K562 (cell line): ENCODE data around the gene GPR35. TPM values are rescaled to one million over a fixed set of nuclear protein-coding genes. Genes with fewer than 3 reads are reported as not detected.

Source experiments
- ATAC-seq: fragments of 200-7000 bp; cut with Tn5 transposase; 3 replicates; pipeline ENCODE4 v1.9.1; 2020; ENCODE audit warnings: moderate library complexity
- BruUV-seq: library from RNA; stranded (reverse); fragments of 400-500 nt; replicated peaks from 2 replicates; lab custom pipeline; 2021; lab: Mats Ljungman, UMichigan
- CTCF ChIA-PET: fragments of 300-600 bp; formaldehyde crosslinking; extraction: SDS; loops from one replicate; lab custom pipeline; 2021; ENCODE audit warnings: low intra/inter-chr PET ratio; lab: Yijun Ruan, JAX
- POLR2A ChIA-PET: fragments of 300-600, 350-650 bp; sonication (Branson Sonifier 250); formaldehyde crosslinking; extraction: SDS; loops from one replicate; lab custom pipeline; 2021; ENCODE audit warnings: antibody characterized with exemption, inconsistent platforms; lab: Yijun Ruan, JAX
- DNase-seq, 4 experiments: peaks; one replicate each; pipeline versions ENCODE4 v3.0.0 to v3.0.0-alpha.2; 2011 to 2018; ENCODE audit warnings: low spot score in 3 of 4, mixed read lengths in 3 of 4; ENCODE audit errors: extremely low read depth in 1 of 4
- FAIRE-seq: peaks from 2 replicates; lab custom pipeline; 2011; peaks lifted over from hg19 to GRCh38; lab: Jason Lieb, UNC
- H2AFZ ChIP-seq: 2 replicates; pipeline ENCODE4 v1.6.0; 2011; ENCODE audit warnings: low read depth, low read length, control low read depth, inconsistent platforms
- H3K27ac ChIP-seq: fragments of 200-600 bp; 3 replicates; pipeline ENCODE4 v1.8.0; 2011; ENCODE audit warnings: low read depth, mild to moderate bottlenecking, control low read depth, inconsistent platforms, low read length, moderate library complexity, mixed read lengths; ENCODE audit errors: extremely low read depth
- H3K27me3 ChIP-seq, 2 experiments: fragments of 300-600 bp in 1 of 2; 2 replicates in 1 of 2; 3 replicates in 1 of 2; pipeline versions ENCODE4 v1.6.0 to v1.8.0; 2011; ENCODE audit warnings: inconsistent platforms in 2 of 2, low read length in 2 of 2, mild to moderate bottlenecking in 1 of 2, mixed read lengths in 1 of 2, moderate library complexity in 1 of 2; ENCODE audit not compliant: control insufficient read depth in 2 of 2, insufficient read depth in 2 of 2
- H3K36me3 ChIP-seq: fragments of 300-600 bp; 3 replicates; pipeline ENCODE4 v1.8.0; 2011; ENCODE audit warnings: mild to moderate bottlenecking, low read length, inconsistent platforms; ENCODE audit not compliant: control insufficient read depth, insufficient read depth
- H3K4me1 ChIP-seq, 2 experiments: fragments of 200-600 bp in 1 of 2; replicated peaks in 1 of 2; 2 replicates in 1 of 2; 3 replicates in 1 of 2; pipeline versions ENCODE4 v1.5.1 to v1.8.0; 2011; ENCODE audit warnings: inconsistent platforms in 2 of 2, low read length in 2 of 2, mild to moderate bottlenecking in 1 of 2, mixed read lengths in 1 of 2, moderate library complexity in 1 of 2; ENCODE audit not compliant: control insufficient read depth in 2 of 2, insufficient read depth in 2 of 2
- H3K4me2 ChIP-seq: 2 replicates; pipeline ENCODE4 v1.6.1; 2011; ENCODE audit warnings: low read length, control low read depth, inconsistent platforms, mixed read lengths; ENCODE audit not compliant: insufficient read depth
- H3K4me3 ChIP-seq: fragments of 200-600 bp; sonication (generic), shearing (Covaris generic); 2 replicates; pipeline ENCODE4 v1.5.1; 2016; ENCODE audit warnings: control low read depth, inconsistent platforms
- H3K79me2 ChIP-seq: fragments of 200-600 bp; 3 replicates; pipeline ENCODE4 v1.8.0; 2011; ENCODE audit warnings: low read length, inconsistent platforms; ENCODE audit not compliant: control insufficient read depth, insufficient read depth
- H3K9ac ChIP-seq, 2 experiments: 2 replicates each; pipeline versions ENCODE4 v1.6.0 to v1.6.1; 2011; ENCODE audit warnings: low read depth in 2 of 2, low read length in 2 of 2, control low read depth in 1 of 2, inconsistent platforms in 1 of 2, mild to moderate bottlenecking in 1 of 2, mixed read lengths in 1 of 2; ENCODE audit not compliant: insufficient read depth in 1 of 2
- H3K9me1 ChIP-seq: one replicate; pipeline ENCODE4 v1.6.0; 2011; ENCODE audit warnings: inconsistent platforms, mild to moderate bottlenecking, low read length, moderate library complexity; ENCODE audit not compliant: control insufficient read depth, insufficient read depth
- H3K9me3 ChIP-seq: replicated peaks from 2 replicates; pipeline ENCODE4 v1.5.1; 2011; ENCODE audit warnings: low read depth, low read length, inconsistent platforms; ENCODE audit not compliant: control insufficient read depth, insufficient read depth
- H4K20me1 ChIP-seq: replicated peaks from 2 replicates; pipeline ENCODE4 v1.6.1; 2011; ENCODE audit warnings: low read length, inconsistent platforms, mixed read lengths; ENCODE audit not compliant: control insufficient read depth, insufficient read depth
- FOXJ3 ChIP-seq: sonication (generic); formaldehyde crosslinking; IDR thresholded peaks from 2 replicates; pipeline ENCODE4 v1.4.0; 2020; ENCODE audit warnings: mild to moderate bottlenecking, missing genetic modification reagents
- NBN ChIP-seq: fragments of 450-650 bp; IDR thresholded peaks from 2 replicates; pipeline ENCODE4 v1.6.1; 2016; ENCODE audit warnings: low read depth, mild to moderate bottlenecking
- WHSC1 ChIP-seq: IDR thresholded peaks from one replicate; pipeline ENCODE4 v1.6.1; 2012; ENCODE audit warnings: low read length, control low read depth, inconsistent platforms
- WGBS: fragments of 100-300 bp; shearing (Covaris generic); methylation state at CpG from one replicate; pipeline ENCODE4 v1.1.6; 2016; ENCODE audit warnings: low coverage, mixed read lengths; ENCODE audit not compliant: insufficient coverage; ENCODE audit errors: missing lambda C conversion rate; 5-methylcytosine and 5-hydroxymethylcytosine counted together
- in situ Hi-C: fragments of 300-500 bp; cut with MboI; formaldehyde crosslinking; loops from 4 replicates; pipeline ENCODE4 v1.15.0; 2018; ENCODE audit warnings: inconsistent platforms, mixed read lengths
- intact Hi-C: fragments of 100-400 bp; cut with micrococcal nuclease; formaldehyde crosslinking; loops from 2 replicates; pipeline ENCODE4 v1.14.2; 2022
- polyA plus RNA-seq, 8 experiments: library from polyadenylated mRNA; depleted of rRNA in 4 of 8; stranded (reverse) in 5 of 8; unstranded in 3 of 8; fragments of >200 nt; fragmentation: Nextera tagmentation in 2 of 8; fragmentation: Illumina TruSeq in 1 of 8; extraction: Ambion mirVana in 2 of 8; extraction: Trizol in 1 of 8; gene quantifications; 2 replicates each; pipeline versions ENCODE4 v1.2.1 to v1.2.3, GENCODE V29; 2011 to 2014; ENCODE audit warnings: inconsistent platforms in 1 of 8, missing spikeins in 1 of 8
- total RNA-seq, 7 experiments: library from RNA; depleted of rRNA in 6 of 7; stranded (reverse); fragments of >200 nt in 6 of 7; fragmentation: Illumina TruSeq in 2 of 7; extraction: Trizol in 2 of 7; gene quantifications; 2 replicates each; pipeline versions ENCODE4 v1.2.1 to v1.2.3, GENCODE V29; 2011 to 2021; ENCODE audit warnings: low replicate concordance in 1 of 7
- TF ChIP-seq, protein P1 (sequence below): fragments of 250-450 bp; sonication (Bioruptor Pico); IDR thresholded peaks from 2 replicates; pipeline ENCODE4 v1.9.0; 2021; ENCODE audit warnings: mild to moderate bottlenecking, inconsistent platforms

Gene GPR35
- total and polyA plus RNA-seq, 9 of the 15 experiments (the other 6 are each of a cell fraction or from before 2014, with no cell fraction given) = 0.04 to 0.50 (median 0.29) TPM; not detected in 3

- intact Hi-C loops (no loop called here), in situ Hi-C loops (no loop called here)
- ATAC-seq (no peak), DNase-seq (no peak)
- H3K36me3 ChIP-seq = no peaks in the 10 kb centered on the region
- no peak overlapping the region for H3K4me2 ChIP-seq
- CTCF ChIA-PET = no interaction called here
- TF ChIP-seq NBN (no peak), FOXJ3 (no peak), WHSC1 (no peak)
- TF ChIP-seq, protein P1, sequence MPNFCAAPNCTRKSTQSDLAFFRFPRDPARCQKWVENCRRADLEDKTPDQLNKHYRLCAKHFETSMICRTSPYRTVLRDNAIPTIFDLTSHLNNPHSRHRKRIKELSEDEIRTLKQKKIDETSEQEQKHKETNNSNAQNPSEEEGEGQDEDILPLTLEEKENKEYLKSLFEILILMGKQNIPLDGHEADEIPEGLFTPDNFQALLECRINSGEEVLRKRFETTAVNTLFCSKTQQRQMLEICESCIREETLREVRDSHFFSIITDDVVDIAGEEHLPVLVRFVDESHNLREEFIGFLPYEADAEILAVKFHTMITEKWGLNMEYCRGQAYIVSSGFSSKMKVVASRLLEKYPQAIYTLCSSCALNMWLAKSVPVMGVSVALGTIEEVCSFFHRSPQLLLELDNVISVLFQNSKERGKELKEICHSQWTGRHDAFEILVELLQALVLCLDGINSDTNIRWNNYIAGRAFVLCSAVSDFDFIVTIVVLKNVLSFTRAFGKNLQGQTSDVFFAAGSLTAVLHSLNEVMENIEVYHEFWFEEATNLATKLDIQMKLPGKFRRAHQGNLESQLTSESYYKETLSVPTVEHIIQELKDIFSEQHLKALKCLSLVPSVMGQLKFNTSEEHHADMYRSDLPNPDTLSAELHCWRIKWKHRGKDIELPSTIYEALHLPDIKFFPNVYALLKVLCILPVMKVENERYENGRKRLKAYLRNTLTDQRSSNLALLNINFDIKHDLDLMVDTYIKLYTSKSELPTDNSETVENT (CRISPR knock-in tag) = no peak
- TF ChIP-seq, all 486 proteins: peak for 0
- 1% methylated on average over 7 of the region's 7 CpGs for WGBS
- no peak for FAIRE-seq
- Histone ChIP-seq H3K9ac (no peak overlapping the region), H3K79me2 (no peaks in the 10 kb centered on the region), H3K9me3 (no peaks in the 10 kb centered on the region), H2AFZ (no peak overlapping the region), H3K9me1 (no peaks in the 10 kb centered on the region), H3K27ac (no peak overlapping the region), H3K4me1 (no peaks in the 10 kb centered on the region; a peak in 1 of 5 replicates), H4K20me1 (no peaks in the 10 kb centered on the region), H3K27me3 (peaks cover 0 to 14% of the 10 kb centered on the region in 2 experiments; a peak in 4 of 5 replicates), H3K4me3 (no peak overlapping the region)
- POLR2A ChIA-PET = interaction anchor here (0.7 kb wide), 1 partner anchor 30 kb away, joined by 3 read pairs; no protein-coding TSS in a partner anchor
- BruUV-seq = no TSS peak
These were observed 45.1 kb downstream of the GPR35 start for GRCh38 chr2:240670402-240670801.
